HepG2 (cell line): ENCODE measurements around the gene DNMT3A. TPM values are rescaled to one million over a fixed set of nuclear protein-coding genes. Genes with fewer than 3 reads are reported as not detected.

Experiments used
- DMAP1 ChIP-seq: IDR thresholded peaks from 2 replicates; pipeline ENCODE4 v1.6.1; 2016
- ELF1 ChIP-seq: sonication (generic); formaldehyde crosslinking; IDR thresholded peaks from 2 replicates; pipeline ENCODE4 v1.4.0; 2020; ENCODE audit warnings: missing genetic modification reagents
- ESRRA ChIP-seq: sonication (generic); formaldehyde crosslinking; IDR thresholded peaks from 2 replicates; pipeline ENCODE4 v1.5.1; 2020; ENCODE audit warnings: mild to moderate bottlenecking, low read depth, missing genetic modification reagents
- JUN ChIP-seq: sonication (generic); formaldehyde crosslinking; IDR thresholded peaks from 2 replicates; pipeline ENCODE4 v1.4.0; 2020; ENCODE audit warnings: mild to moderate bottlenecking, missing genetic modification reagents
- POLR2AphosphoS2 ChIP-seq: IDR thresholded peaks from 2 replicates; pipeline ENCODE4 v1.6.1; 2011; ENCODE audit warnings: low read depth, low read length, improper control_type of control experiment
- RAD51 ChIP-seq: fragments of 450-650 bp; IDR thresholded peaks from 2 replicates; pipeline ENCODE4 v1.6.1; 2016; ENCODE audit warnings: borderline replicate concordance
- RBFOX2 ChIP-seq: fragments of 200-400 bp; formaldehyde crosslinking; IDR thresholded peaks from 2 replicates; pipeline ENCODE4 v1.6.1; 2017; ENCODE audit warnings: low read depth, mild to moderate bottlenecking, low read length
- SETDB1 ChIP-seq: sonication (generic); formaldehyde crosslinking; IDR thresholded peaks from 2 replicates; pipeline ENCODE4 v1.5.1; 2020; ENCODE audit warnings: missing genetic modification reagents, mild to moderate bottlenecking, borderline replicate concordance
- SIN3A ChIP-seq: IDR thresholded peaks from 2 replicates; pipeline ENCODE4 v1.6.1; 2011; ENCODE audit warnings: low read depth, mild to moderate bottlenecking, control low read depth, low read length, borderline replicate concordance
- ZNF235 ChIP-seq: sonication (generic); formaldehyde crosslinking; IDR thresholded peaks from 2 replicates; pipeline ENCODE4 v1.8.1; 2023; ENCODE audit warnings: mild to moderate bottlenecking, missing genetic modification reagents, borderline replicate concordance
- ZNF260 ChIP-seq: sonication (generic); formaldehyde crosslinking; IDR thresholded peaks from 2 replicates; pipeline ENCODE4 v1.4.0; 2020; ENCODE audit warnings: missing genetic modification reagents, low read depth, mild to moderate bottlenecking, borderline replicate concordance
- ZNF550 ChIP-seq: sonication (generic); formaldehyde crosslinking; IDR thresholded peaks from 2 replicates; pipeline ENCODE4 v1.4.0; 2020; ENCODE audit warnings: mild to moderate bottlenecking, missing genetic modification reagents, borderline replicate concordance
- ZNF567 ChIP-seq: sonication (generic); formaldehyde crosslinking; IDR thresholded peaks from 2 replicates; pipeline ENCODE4 v1.8.1; 2023; ENCODE audit warnings: mild to moderate bottlenecking, missing genetic modification reagents, borderline replicate concordance
- ZNF83 ChIP-seq: sonication (generic); formaldehyde crosslinking; IDR thresholded peaks from 2 replicates; pipeline ENCODE4 v1.4.0; 2020; ENCODE audit warnings: missing genetic modification reagents, mild to moderate bottlenecking, borderline replicate concordance
- polyA plus RNA-seq, 8 experiments: library from polyadenylated mRNA; depleted of rRNA in 3 of 8; stranded (reverse) in 7 of 8; unstranded in 1 of 8; fragments of >200 nt; fragmentation: Illumina TruSeq in 4 of 8; extraction: Trizol in 4 of 8; gene quantifications; 2 replicates each; pipeline versions ENCODE4 v1.2.1 to v1.2.3, GENCODE V29; 2011 to 2016; ENCODE audit warnings: low read depth in 4 of 8, missing spikeins in 1 of 8, mixed read lengths in 1 of 8; ENCODE audit not compliant: insufficient read depth in 1 of 8
- total RNA-seq, 5 experiments: library from RNA; depleted of rRNA; stranded (reverse); fragments of >200 nt; fragmentation: Illumina TruSeq; extraction: Trizol; gene quantifications; 2 replicates each; pipeline ENCODE4 v1.2.3, GENCODE V29; 2016; ENCODE audit warnings: low read depth in 1 of 5
- TF ChIP-seq, protein P1 (sequence below): sonication (generic); formaldehyde crosslinking; IDR thresholded peaks from 2 replicates; pipeline ENCODE4 v1.4.0; 2020; ENCODE audit warnings: missing genetic modification reagents
- TF ChIP-seq, protein P2 (sequence below): sonication (generic); formaldehyde crosslinking; IDR thresholded peaks from 2 replicates; pipeline ENCODE4 v1.4.0; 2020; ENCODE audit warnings: mild to moderate bottlenecking, low read depth, missing genetic modification reagents
- TF ChIP-seq, protein P3 (sequence below): sonication (generic); formaldehyde crosslinking; IDR thresholded peaks from 2 replicates; pipeline ENCODE4 v1.8.0; 2022; ENCODE audit warnings: mild to moderate bottlenecking, missing genetic modification reagents, moderate library complexity
- TF ChIP-seq, protein P4 (sequence below): sonication (generic); formaldehyde crosslinking; IDR thresholded peaks from 2 replicates; pipeline ENCODE4 v1.8.1; 2023; ENCODE audit warnings: mild to moderate bottlenecking, missing genetic modification reagents, borderline replicate concordance
- TF ChIP-seq, protein P5 (sequence below), 2 experiments: fragments of 450-650 bp in 1 of 2; sonication (generic) in 1 of 2; formaldehyde crosslinking; IDR thresholded peaks; 2 replicates each; pipeline versions ENCODE4 v1.5.0 to v1.8.0; 2020 to 2022; ENCODE audit warnings: mild to moderate bottlenecking in 1 of 2, missing genetic modification reagents in 1 of 2
- TF ChIP-seq, protein P6 (sequence below): IDR thresholded peaks from 2 replicates; pipeline ENCODE4 v1.6.1; 2016; ENCODE audit warnings: low read depth, control low read depth

DNMT3A gene
- total and polyA plus RNA-seq, 2 of the 13 experiments (the other 11 are each of a cell fraction or from before 2014, with no cell fraction given): 14.7 to 29.1 TPM

DNA sequence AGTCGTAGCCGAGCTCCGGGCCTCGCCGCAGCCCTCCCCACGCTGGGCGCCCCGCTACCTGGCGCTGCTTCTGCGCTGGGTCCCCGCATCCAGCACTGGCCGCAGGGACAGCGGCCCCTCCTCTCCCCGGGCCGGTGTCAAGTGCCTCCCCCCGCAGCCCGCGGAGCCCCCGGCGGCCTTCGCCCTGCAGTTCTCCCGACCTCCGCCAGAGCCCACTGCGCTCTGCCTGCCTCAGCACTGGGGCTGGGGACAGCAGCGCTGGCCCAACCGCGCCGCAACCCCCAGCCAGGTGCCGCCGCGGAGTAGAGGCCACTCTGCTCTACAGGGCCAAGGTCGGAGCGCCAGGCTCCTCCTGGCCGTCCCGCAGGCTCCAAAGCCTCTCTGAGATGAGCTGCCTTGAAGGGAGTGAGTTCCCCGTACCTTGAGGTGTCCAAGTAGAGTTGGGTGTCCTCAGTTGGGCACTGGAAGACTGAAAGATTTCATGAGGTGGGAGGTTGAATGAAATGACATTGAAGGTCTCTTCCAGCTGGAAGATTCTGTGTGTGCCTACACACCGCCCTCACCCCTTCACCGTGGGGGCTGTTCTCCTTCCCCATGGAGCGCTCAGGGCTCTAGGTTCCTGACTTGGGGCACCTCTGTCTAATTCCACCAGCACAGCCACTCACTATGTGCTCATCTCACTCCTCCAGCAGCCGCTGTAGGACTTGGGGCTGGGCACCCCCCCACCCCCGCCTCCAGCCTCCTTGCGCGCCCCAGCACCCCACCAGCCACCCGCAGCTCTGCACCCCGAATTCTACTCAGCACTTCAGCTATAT is 854 bp upstream of the DNMT3A start (continued):
- TF ChIP-seq, protein P1, sequence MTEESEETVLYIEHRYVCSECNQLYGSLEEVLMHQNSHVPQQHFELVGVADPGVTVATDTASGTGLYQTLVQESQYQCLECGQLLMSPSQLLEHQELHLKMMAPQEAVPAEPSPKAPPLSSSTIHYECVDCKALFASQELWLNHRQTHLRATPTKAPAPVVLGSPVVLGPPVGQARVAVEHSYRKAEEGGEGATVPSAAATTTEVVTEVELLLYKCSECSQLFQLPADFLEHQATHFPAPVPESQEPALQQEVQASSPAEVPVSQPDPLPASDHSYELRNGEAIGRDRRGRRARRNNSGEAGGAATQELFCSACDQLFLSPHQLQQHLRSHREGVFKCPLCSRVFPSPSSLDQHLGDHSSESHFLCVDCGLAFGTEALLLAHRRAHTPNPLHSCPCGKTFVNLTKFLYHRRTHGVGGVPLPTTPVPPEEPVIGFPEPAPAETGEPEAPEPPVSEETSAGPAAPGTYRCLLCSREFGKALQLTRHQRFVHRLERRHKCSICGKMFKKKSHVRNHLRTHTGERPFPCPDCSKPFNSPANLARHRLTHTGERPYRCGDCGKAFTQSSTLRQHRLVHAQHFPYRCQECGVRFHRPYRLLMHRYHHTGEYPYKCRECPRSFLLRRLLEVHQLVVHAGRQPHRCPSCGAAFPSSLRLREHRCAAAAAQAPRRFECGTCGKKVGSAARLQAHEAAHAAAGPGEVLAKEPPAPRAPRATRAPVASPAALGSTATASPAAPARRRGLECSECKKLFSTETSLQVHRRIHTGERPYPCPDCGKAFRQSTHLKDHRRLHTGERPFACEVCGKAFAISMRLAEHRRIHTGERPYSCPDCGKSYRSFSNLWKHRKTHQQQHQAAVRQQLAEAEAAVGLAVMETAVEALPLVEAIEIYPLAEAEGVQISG (CRISPR knock-in tag): peak; percentile 85
- TF ChIP-seq, protein P2, sequence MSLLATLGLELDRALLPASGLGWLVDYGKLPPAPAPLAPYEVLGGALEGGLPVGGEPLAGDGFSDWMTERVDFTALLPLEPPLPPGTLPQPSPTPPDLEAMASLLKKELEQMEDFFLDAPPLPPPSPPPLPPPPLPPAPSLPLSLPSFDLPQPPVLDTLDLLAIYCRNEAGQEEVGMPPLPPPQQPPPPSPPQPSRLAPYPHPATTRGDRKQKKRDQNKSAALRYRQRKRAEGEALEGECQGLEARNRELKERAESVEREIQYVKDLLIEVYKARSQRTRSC (CRISPR knock-in tag): no peak
- TF ChIP-seq ZNF235 (peak; percentile 76; the same call in 1 of the 2 replicates), SIN3A (peak; percentile 47; the same call in 1 of the 2 replicates), ESRRA (peak; percentile 65; the same call in 1 of the 2 replicates), JUN (no peak), RBFOX2 (peak; percentile 77), ELF1 (peak; percentile 64), ZNF260 (CRISPR knock-in tag) (0 out of 2 replicates have a peak, but pooled peaks have one; percentile 40), POLR2AphosphoS2 (no peak), SETDB1 (CRISPR knock-in tag) (no peak), ZNF550 (CRISPR knock-in tag) (no peak), RAD51 (no peak), ZNF83 (CRISPR knock-in tag) (peak; percentile 83; the same call in 1 of the 2 replicates), ZNF567 (peak; percentile 83; the same call in 1 of the 2 replicates), DMAP1 (CRISPR knock-in tag) (peak; percentile 32; the same call in 1 of the 2 replicates)
- TF ChIP-seq, protein P3, sequence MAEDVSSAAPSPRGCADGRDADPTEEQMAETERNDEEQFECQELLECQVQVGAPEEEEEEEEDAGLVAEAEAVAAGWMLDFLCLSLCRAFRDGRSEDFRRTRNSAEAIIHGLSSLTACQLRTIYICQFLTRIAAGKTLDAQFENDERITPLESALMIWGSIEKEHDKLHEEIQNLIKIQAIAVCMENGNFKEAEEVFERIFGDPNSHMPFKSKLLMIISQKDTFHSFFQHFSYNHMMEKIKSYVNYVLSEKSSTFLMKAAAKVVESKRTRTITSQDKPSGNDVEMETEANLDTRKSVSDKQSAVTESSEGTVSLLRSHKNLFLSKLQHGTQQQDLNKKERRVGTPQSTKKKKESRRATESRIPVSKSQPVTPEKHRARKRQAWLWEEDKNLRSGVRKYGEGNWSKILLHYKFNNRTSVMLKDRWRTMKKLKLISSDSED: no peak
- TF ChIP-seq, protein P4, sequence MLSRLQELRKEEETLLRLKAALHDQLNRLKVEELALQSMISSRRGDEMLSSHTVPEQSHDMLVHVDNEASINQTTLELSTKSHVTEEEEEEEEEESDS (CRISPR knock-in tag): no peak
- TF ChIP-seq, protein P5, sequence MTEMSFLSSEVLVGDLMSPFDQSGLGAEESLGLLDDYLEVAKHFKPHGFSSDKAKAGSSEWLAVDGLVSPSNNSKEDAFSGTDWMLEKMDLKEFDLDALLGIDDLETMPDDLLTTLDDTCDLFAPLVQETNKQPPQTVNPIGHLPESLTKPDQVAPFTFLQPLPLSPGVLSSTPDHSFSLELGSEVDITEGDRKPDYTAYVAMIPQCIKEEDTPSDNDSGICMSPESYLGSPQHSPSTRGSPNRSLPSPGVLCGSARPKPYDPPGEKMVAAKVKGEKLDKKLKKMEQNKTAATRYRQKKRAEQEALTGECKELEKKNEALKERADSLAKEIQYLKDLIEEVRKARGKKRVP (CRISPR knock-in tag; IDR thresholded peaks at IDR 0.05): peak in 1 of 2 experiments; percentile 50; a peak in 1 of 4 replicates
- TF ChIP-seq, protein P6, sequence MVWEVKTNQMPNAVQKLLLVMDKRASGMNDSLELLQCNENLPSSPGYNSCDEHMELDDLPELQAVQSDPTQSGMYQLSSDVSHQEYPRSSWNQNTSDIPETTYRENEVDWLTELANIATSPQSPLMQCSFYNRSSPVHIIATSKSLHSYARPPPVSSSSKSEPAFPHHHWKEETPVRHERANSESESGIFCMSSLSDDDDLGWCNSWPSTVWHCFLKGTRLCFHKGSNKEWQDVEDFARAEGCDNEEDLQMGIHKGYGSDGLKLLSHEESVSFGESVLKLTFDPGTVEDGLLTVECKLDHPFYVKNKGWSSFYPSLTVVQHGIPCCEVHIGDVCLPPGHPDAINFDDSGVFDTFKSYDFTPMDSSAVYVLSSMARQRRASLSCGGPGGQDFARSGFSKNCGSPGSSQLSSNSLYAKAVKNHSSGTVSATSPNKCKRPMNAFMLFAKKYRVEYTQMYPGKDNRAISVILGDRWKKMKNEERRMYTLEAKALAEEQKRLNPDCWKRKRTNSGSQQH (CRISPR knock-in tag): peak; percentile 98
